Measurements from ENCODE around the gene TENT5C. TPM values are rescaled to one million over a fixed set of nuclear protein-coding genes. Genes with fewer than 3 reads are reported as not detected.

TENT5C gene
- total and polyA plus RNA-seq, 2 of the 8 experiments (the other 6 are each of a cell fraction or from before 2014, with no cell fraction given) = 0.38 to 0.99 TPM

GRCh38 chr1:117586747-117587498 lies 18.9 kb upstream of the TENT5C start (continued):
- TF ChIP-seq POU5F1 (IDR thresholded peaks at IDR 0.05; ENCODE audit: low read depth, low read length) = no peak
- TF ChIP-seq KDM1A (IDR thresholded peaks at IDR 0.05; ENCODE audit: borderline replicate concordance, low read length) = no peak
- no peak for TF ChIP-seq CTBP2 (IDR thresholded peaks at IDR 0.05; ENCODE audit: borderline replicate concordance, insufficient read depth, insufficient read length, low read length)
